ENCODE measurements around the gene TRMT11.
"Not testable (repeated sequence)": the region's sequence is repeated elsewhere in the genome, so short reads cannot be mapped to it uniquely, and the experiment has no call there.

The TRMT11 gene

GRCh38 chr6:126048635-126049034 is 62.3 kb downstream of the TRMT11 start:
- DNase-seq = no peak

GRCh38 chr6:126050795-126051194 is 64.5 kb downstream of the TRMT11 start:
- DNase-seq = no peak

- no peak for DNase-seq
These were observed 65.5 kb downstream of the TRMT11 start for GRCh38 chr6:126051791-126052190.

GRCh38 chr6:126052485-126052884 is 66.1 kb downstream of the TRMT11 start:
- DNase-seq = no peak

GRCh38 chr6:126054258-126054702 is 67.9 kb downstream of the TRMT11 start:
- DNase-seq = no peak

GRCh38 chr6:126054802-126055201 is 68.5 kb downstream of the TRMT11 start:
- DNase-seq = no peak

- DNase-seq = no peak
These were observed 69.1 kb downstream of the TRMT11 start for GRCh38 chr6:126055449-126055848.

GRCh38 chr6:126056355-126057004 is 70.1 kb downstream of the TRMT11 start:
- no peak for DNase-seq

- DNase-seq = not testable (repeated sequence)
These were observed 71.7 kb downstream of the TRMT11 start for GRCh38 chr6:126058085-126058484.

GRCh38 chr6:126060400-126060799 is 74.1 kb downstream of the TRMT11 start:
- no peak for DNase-seq

- DNase-seq = no peak
These were observed 77.3 kb downstream of the TRMT11 start for GRCh38 chr6:126063512-126064146.

GRCh38 chr6:126064257-126064747 is 78.0 kb downstream of the TRMT11 start:
- DNase-seq = no peak

- no peak for DNase-seq
These were observed 78.5 kb downstream of the TRMT11 start for GRCh38 chr6:126064748-126065401.

- no peak for DNase-seq
These were observed 80.0 kb downstream of the TRMT11 start for GRCh38 chr6:126066053-126067048.

- no peak for DNase-seq
These were observed 80.7 kb downstream of the TRMT11 start for GRCh38 chr6:126067073-126067472.

GRCh38 chr6:126069449-126069848 is 83.1 kb downstream of the TRMT11 start:
- DNase-seq = no peak

- DNase-seq = no peak
These were observed 84.8 kb downstream of the TRMT11 start for GRCh38 chr6:126071000-126071647.

- no peak for DNase-seq
These were observed 85.8 kb downstream of the TRMT11 start for GRCh38 chr6:126072172-126072571.

GRCh38 chr6:126072834-126073233 is 86.5 kb downstream of the TRMT11 start:
- DNase-seq = no peak

GRCh38 chr6:126075335-126076071 is 89.2 kb downstream of the TRMT11 start:
- no peak for DNase-seq

- DNase-seq = no peak
These were observed 90.8 kb downstream of the TRMT11 start for GRCh38 chr6:126076992-126077664.
